RWPE1 (cell line): ENCODE measurements around the gene DDX42.

Source experiments
- CTCF ChIA-PET: fragments of 350-600 bp; sonication (Branson Sonifier 250); formaldehyde crosslinking; extraction: SDS; loops from one replicate; lab custom pipeline; 2021; lab: Yijun Ruan, JAX
- POLR2A ChIA-PET: fragments of 400-600 bp; formaldehyde crosslinking; extraction: SDS; loops from one replicate; lab custom pipeline; 2020; ENCODE audit warnings: antibody characterized with exemption; ENCODE audit not compliant: low non-redundant PET; lab: Yijun Ruan, JAX
- DNase-seq: peaks from one replicate; pipeline ENCODE4 v3.0.0; 2012; ENCODE audit warnings: low spot score
- H3K27ac ChIP-seq: fragments of 450-650 bp; 2 replicates; pipeline ENCODE4 v1.5.1; 2017
- TF ChIP-seq, protein P1 (sequence below): fragments of 450-650 bp; conservative IDR thresholded peaks from 2 replicates; pipeline ENCODE4 v1.5.1; 2017; ENCODE audit warnings: low read depth, mild to moderate bottlenecking

The DDX42 gene

DNA sequence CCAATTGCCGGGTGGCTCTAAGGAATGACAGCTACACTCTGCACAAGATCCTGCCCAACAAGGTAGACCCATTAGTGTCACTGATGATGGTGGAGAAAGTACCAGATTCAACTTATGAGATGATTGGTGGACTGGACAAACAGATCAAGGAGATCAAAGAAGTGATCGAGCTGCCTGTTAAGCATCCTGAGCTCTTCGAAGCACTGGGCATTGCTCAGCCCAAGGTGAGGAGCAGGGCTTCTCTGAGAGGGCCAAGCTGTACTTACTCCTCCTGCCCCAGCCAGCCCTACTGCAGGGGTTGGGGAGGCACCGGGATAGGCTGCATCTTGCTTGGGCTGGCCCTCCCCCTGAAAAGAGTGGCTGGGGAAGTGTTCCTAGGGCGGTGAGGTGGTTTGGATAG, 56.3 kb downstream of the DDX42 start:
- H3K27ac ChIP-seq = peak overlapping the region; percentile 63
- TF ChIP-seq, protein P1, sequence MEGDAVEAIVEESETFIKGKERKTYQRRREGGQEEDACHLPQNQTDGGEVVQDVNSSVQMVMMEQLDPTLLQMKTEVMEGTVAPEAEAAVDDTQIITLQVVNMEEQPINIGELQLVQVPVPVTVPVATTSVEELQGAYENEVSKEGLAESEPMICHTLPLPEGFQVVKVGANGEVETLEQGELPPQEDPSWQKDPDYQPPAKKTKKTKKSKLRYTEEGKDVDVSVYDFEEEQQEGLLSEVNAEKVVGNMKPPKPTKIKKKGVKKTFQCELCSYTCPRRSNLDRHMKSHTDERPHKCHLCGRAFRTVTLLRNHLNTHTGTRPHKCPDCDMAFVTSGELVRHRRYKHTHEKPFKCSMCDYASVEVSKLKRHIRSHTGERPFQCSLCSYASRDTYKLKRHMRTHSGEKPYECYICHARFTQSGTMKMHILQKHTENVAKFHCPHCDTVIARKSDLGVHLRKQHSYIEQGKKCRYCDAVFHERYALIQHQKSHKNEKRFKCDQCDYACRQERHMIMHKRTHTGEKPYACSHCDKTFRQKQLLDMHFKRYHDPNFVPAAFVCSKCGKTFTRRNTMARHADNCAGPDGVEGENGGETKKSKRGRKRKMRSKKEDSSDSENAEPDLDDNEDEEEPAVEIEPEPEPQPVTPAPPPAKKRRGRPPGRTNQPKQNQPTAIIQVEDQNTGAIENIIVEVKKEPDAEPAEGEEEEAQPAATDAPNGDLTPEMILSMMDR = no peak
- ChIA-PET CTCF (interaction anchor here (0.7 to 0.8 kb wide), 2 partner anchors 19 to 40 kb away, joined by 3 read pairs; no protein-coding TSS in a partner anchor), POLR2A (no interaction called here)
- DNase-seq = no peak

DNA sequence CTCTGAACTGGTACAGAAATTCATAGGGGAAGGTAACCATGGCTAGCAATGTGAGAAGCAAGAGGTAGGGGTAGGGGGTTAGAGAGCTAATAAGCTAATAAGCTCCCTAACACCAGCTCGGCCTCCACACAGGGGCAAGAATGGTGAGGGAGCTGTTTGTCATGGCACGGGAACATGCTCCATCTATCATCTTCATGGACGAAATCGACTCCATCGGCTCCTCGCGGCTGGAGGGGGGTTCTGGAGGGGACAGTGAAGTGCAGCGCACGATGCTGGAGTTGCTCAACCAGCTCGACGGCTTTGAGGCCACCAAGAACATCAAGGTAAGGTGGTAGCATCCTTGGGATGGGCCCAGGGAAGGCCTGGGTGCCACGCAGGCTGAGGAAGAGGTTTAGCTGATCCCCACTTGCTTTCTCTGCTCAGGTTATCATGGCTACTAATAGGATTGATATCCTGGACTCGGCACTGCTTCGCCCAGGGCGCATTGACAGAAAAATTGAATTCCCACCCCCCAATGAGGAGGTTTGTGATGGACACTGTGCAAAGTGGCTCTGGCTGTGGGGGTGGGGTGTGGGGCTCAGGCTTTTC, 57.0 kb downstream of the DDX42 start:
- peak overlapping the region; percentile 63 for H3K27ac ChIP-seq
- CTCF ChIA-PET = interaction anchor here (0.7 kb wide), 1 partner anchor 41 kb away, joined by 3 read pairs; no protein-coding TSS in a partner anchor
- POLR2A ChIA-PET = no interaction called here
- no peak for DNase-seq
- TF ChIP-seq, protein P1 = no peak

DNA sequence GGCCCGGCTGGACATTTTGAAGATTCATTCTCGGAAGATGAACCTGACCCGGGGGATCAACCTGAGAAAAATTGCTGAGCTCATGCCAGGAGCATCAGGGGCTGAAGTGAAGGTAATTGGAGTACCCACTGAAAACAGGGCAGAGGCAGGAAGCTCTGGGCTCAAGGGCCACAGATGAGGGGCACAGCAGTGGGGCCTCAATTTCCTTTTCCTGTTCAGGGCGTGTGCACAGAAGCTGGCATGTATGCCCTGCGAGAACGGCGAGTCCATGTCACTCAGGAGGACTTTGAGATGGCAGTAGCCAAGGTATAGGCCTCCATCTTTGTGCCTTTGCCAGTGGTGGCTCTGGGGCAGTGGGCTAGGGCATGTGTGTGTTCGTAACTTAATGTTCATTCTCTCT, 57.5 kb downstream of the DDX42 start:
- DNase-seq = no peak
- TF ChIP-seq, protein P1 = no peak
- ChIA-PET CTCF (interaction anchor here (0.8 to 1.1 kb wide), 2 partner anchors 11 to 17 kb away, joined by 3 read pairs; no protein-coding TSS in a partner anchor), POLR2A (no interaction called here)
- peak overlapping the region; percentile 63 for H3K27ac ChIP-seq

DNA sequence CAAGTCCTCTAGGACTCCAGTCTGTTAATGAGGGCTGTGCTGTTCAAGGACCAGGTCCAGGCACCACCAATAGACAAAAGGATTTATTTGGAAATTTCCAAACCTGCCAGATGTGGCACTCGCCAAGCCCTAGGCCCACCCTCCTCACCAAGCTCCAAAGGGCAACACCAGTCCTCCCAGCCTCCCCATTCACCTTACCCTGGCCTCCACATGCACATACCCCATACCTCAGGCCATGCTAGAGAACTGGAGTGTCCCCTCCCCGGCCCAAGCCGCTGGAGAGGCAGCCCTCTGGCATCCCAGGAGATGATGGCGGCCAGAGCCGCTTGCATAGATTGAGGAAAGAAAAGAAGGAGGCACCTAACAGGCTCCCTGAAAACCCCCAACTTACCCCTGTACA, 58.0 kb downstream of the DDX42 start:
- POLR2A ChIA-PET = no interaction called here
- TF ChIP-seq, protein P1 = no peak
- peak overlapping the region; percentile 63 for H3K27ac ChIP-seq
- CTCF ChIA-PET = interaction anchor here (0.8 to 1.1 kb wide), 2 partner anchors 11 to 17 kb away, joined by 3 read pairs; no protein-coding TSS in a partner anchor
- DNase-seq = no peak

DNA sequence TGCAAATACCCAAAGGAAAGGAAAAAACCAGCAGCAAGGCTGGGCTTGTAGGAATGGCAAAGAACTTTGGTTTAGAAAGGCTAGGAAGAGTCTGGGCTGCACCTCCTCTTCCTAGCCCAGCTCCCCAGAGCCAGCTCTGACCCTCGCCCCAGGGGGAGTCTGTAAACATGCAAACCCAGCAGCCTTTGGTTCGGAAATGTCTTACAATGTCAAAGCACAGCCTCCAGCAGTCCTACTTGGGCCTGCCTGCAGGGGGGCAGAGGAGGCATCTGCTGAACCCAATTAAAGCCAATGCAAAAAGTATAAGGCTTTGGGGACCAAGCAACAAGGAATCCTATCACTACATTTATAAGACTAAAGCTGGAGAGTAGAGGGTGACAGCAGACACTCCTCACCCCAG, 58.5 kb downstream of the DDX42 start:
- peak overlapping the region; percentile 63 for H3K27ac ChIP-seq
- ChIA-PET CTCF (interaction anchor here (0.8 to 1.1 kb wide), 2 partner anchors 12 to 16 kb away, joined by 3 read pairs; no protein-coding TSS in a partner anchor), POLR2A (no interaction called here)
- no peak for DNase-seq
- TF ChIP-seq, protein P1 = no peak

DNA sequence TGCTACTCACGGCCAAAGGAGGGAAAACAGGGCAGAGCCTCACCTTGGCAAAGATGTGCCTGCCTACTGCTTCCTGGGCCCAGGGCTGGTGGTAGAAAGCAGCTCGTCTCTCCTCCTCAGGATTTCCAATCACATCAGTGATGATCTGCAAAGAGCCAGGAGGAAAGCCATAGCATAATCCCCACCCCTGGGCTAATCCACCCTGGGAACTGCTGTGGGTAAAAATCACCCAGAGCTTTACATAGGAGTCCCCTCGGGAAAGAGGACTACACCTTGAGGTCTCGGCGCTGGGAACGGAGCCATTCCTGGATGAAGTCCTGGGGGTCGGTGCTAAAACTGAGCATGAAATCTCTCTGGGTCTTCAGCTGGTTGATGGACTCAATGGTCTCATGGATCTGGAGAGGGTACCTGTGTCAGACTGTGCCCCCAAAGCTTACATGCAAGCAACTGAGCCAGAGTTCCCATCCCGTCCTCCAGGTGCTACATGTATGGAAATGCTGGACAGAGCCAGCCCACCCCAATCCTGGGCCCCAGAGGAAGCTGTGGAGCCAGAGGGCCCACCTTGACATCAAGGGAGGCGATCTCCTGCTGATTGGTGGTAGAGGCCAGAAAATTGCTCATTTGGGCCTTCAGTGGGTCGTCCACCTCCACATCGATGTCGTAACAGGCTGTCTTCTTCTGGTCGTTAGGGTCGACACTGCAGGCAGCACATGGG, 59.2 kb downstream of the DDX42 start:
- POLR2A ChIA-PET = no interaction called here
- CTCF ChIA-PET = interaction anchor here (1.5 kb wide), 1 partner anchor 23 kb away, joined by 4 read pairs; no protein-coding TSS in a partner anchor
- DNase-seq = no peak
- TF ChIP-seq, protein P1 = no peak
- peak overlapping the region; percentile 63 for H3K27ac ChIP-seq
